GM13977 (cell line): ENCODE results near the gene SPATA33.
"Not testable (repeated sequence)": the region's sequence is repeated elsewhere in the genome, so short reads cannot be mapped to it uniquely, and the experiment has no call there.

ENCODE experiments used
- DNase-seq: peaks from one replicate; pipeline ENCODE4 v3.0.0; 2012; ENCODE audit warnings: low spot score
- CTCF ChIP-seq: IDR thresholded peaks from 2 replicates; pipeline ENCODE4 v1.5.1; 2012; ENCODE audit warnings: mild to moderate bottlenecking, control low read depth; ENCODE audit not compliant: insufficient read depth; ENCODE audit errors: extremely low read depth, missing control alignments
- in situ Hi-C: fragments of 300-500 bp; cut with MboI; formaldehyde crosslinking; loops from one replicate; pipeline ENCODE4 v1.12.0; 2022; ENCODE audit warnings: low sequenced_read_pairs, low pct_unique_long_range_greater_than_20kb, mixed read lengths, inconsistent platforms; ENCODE audit not compliant: unreplicated experiment

Gene SPATA33

DNA sequence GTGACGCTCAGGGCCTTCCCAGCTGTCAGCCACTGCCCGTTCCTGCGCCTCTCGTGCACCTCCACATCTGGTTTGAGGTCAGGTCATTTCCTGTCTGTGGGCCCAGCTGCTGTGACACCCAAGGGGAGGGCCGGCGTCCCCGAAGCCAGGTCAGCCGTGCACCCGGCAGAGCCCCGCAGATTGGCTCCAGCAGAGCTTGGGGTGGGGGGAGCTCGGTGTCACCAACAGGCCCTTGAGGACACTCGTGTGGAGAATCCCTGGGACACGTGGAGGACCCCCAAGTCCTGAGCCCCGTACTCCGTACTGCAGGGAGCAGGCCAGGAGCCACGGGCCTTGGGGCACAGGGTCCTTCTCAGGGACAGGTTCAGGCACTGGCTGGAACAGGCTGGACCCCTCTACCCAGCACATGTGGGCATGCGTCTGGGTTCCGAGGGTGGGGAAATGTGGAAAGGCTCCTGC, 39.1 kb downstream of the SPATA33 start:
- no peak for TF ChIP-seq CTCF
- peak; percentile 78 for DNase-seq
- in situ Hi-C loops, result no loop called here

- in situ Hi-C loops, result no loop called here
- no peak for TF ChIP-seq CTCF
- DNase-seq, result no peak
These were observed 39.6 kb downstream of the SPATA33 start for GRCh38 chr16:89697161-89697615.

- in situ Hi-C loops, result no loop called here
- TF ChIP-seq CTCF, result no peak
- DNase-seq, result no peak
These were observed 40.1 kb downstream of the SPATA33 start for GRCh38 chr16:89697616-89698331.

DNA sequence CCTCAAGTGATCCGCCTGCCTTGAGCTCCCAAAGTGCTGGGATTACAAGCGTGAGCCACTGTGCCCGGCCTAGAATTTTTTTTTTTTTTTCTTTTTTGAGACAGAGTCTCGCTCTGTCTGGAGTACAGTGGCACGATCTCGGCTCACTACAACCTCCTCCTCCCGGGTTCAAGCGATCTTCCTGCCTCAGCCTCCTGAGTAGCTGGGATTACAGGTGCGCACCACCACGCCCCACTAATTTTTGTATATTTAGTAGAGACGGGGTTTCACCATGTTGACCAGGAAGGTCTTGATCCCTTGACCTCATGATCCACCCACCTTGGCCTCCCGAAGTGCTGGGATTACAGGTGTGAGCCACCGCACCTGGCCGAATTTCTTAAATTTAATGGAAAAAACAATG, 41.1 kb downstream of the SPATA33 start:
- DNase-seq, in situ Hi-C loops: not testable (repeated sequence)

- in situ Hi-C loops, DNase-seq: not testable (repeated sequence)
These were observed 42.0 kb downstream of the SPATA33 start for GRCh38 chr16:89699629-89700099.

DNA sequence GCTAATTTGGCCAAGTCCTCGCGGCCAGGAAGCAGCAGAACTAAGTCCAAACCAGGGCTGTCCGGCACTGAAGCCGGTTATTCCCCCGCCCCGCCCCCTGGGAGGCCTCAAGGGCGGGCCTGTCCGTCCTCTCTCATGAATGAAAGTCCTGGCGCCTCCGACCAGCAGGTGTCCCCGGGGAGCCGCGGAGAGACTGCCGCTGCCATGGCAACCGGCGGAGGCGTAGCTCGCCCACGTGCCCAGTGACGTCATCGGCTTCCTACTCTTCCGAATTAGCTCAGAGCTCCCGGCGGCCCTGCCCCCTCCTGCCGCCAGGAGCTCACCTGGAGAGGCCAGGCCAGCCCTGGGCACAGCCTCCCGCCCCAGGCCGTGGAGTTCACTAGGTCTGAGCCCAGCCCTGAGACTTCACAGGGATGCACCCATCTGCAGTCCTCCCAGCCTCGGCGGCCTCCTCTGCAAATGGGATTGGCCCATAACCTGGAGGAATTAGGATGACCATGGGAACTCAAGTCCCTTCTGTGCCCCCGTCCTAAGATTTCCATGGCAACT, 42.5 kb downstream of the SPATA33 start:
- peak; percentile 78 for TF ChIP-seq CTCF
- peak; percentile 98 for DNase-seq
- in situ Hi-C loops, result no loop called here

GRCh38 chr16:89700649-89701424, 43.2 kb downstream of the SPATA33 start:
- in situ Hi-C loops, result no loop called here

More at GRCh38 chr16:89700649-89701424, 43.2 kb downstream of the SPATA33 start:
- peak; percentile 50 for TF ChIP-seq CTCF
- peak; percentile 74 for DNase-seq
